Kidney (tissue), 14 donors: Measurements from ENCODE around the gene HOXB7. TPM values are rescaled to one million over a fixed set of nuclear protein-coding genes. Genes with fewer than 3 reads are reported as not detected.
A peak's percentile ranks its signal among the peaks of the same experiment; 100 is the strongest.

Experiments used
- DNase-seq, 5 donors: peaks; one replicate each; pipeline ENCODE4 v3.0.0-alpha.2; 2013 to 2020
- FAIRE-seq: peaks from 2 replicates; lab custom pipeline; 2012; peaks lifted over from hg19 to GRCh38; lab: Jason Lieb, UNC
- H3K27ac ChIP-seq, 2 donors: one replicate each; pipeline ENCODE4 v1.7.0; 2013; ENCODE audit warnings: low read depth in 2 of 2, low read length in 2 of 2, inconsistent platforms in 1 of 2
- H3K27me3 ChIP-seq: one replicate; pipeline ENCODE4 v1.7.1; 2013; ENCODE audit warnings: low read length, inconsistent platforms; ENCODE audit not compliant: control insufficient read depth, insufficient read depth
- H3K36me3 ChIP-seq, 3 donors: one replicate each; pipeline versions ENCODE4 v1.7.0 to v1.7.1; 2013; ENCODE audit warnings: low read length in 3 of 3, control low read depth in 1 of 3, inconsistent platforms in 1 of 3; ENCODE audit not compliant: insufficient read depth in 3 of 3, control insufficient read depth in 2 of 3
- H3K4me1 ChIP-seq, 3 donors: one replicate each; pipeline versions ENCODE4 v1.7.0 to v1.7.1; 2013; ENCODE audit warnings: low read length in 3 of 3, inconsistent platforms in 1 of 3, low read depth in 1 of 3; ENCODE audit not compliant: control insufficient read depth in 2 of 3, insufficient read depth in 2 of 3
- H3K4me3 ChIP-seq, 3 donors: one replicate each; pipeline versions ENCODE4 v1.7.0 to v1.8.1; 2013; ENCODE audit warnings: low read length in 3 of 3, control low read depth in 1 of 3, inconsistent platforms in 1 of 3
- H3K9ac ChIP-seq, 3 donors: one replicate each; pipeline versions ENCODE4 v1.7.0 to v1.7.1; 2013; ENCODE audit warnings: low read length in 3 of 3, control low read depth in 1 of 3, inconsistent platforms in 1 of 3
- H3K9me3 ChIP-seq, 3 donors: one replicate each; pipeline versions ENCODE4 v1.7.0 to v1.7.1; 2013; ENCODE audit warnings: low read length in 3 of 3, control low read depth in 1 of 3, inconsistent platforms in 1 of 3; ENCODE audit not compliant: control insufficient read depth in 2 of 3, insufficient read depth in 1 of 3
- CTCF ChIP-seq: IDR thresholded peaks from 3 replicates; pipeline ENCODE4 v1.5.1; 2012; ENCODE audit warnings: mild to moderate bottlenecking, moderate library complexity, borderline replicate concordance; ENCODE audit not compliant: insufficient read depth; ENCODE audit errors: extremely low read depth
- intact Hi-C: fragments of 100-400 bp; cut with DNase I; formaldehyde crosslinking; loops from one replicate; pipeline ENCODE4 v1.11.1; 2022
- polyA plus RNA-seq: library from polyadenylated mRNA; stranded (reverse); fragments of 350-450 nt; fragmentation: Illumina TruSeq; extraction: RNeasy Lipid Tissue Mini Kit (QIAGEN cat#74804); gene quantifications from one replicate; pipeline ENCODE4 v1.2.3, GENCODE V29; 2014; ENCODE audit warnings: low read depth, low replicate concordance; ENCODE audit not compliant: insufficient read depth
- total RNA-seq: library from RNA; stranded (reverse); fragmentation: NEBNext Ultra II Directional; extraction: Animal tissue kit (Norgen Biotek cat#: 25700); gene quantifications from one replicate; pipeline ENCODE4 v1.2.1, GENCODE V29; 2021
- donor health status: control.
- donor health status: control.
- donor health status: control.
- donor health status: control.
- donor health status: control.
- donor health status: DM: yes; HTN: yes; CAD: no.
- donor health status: Normal renal cell carcinoma (clear cell type).

Gene HOXB7
- total and polyA plus RNA-seq, 2 donors from 2014 or later, result 45.4 to 49.6 TPM

GRCh38 chr17:48563867-48564187 lies 47.0 kb downstream of the HOXB7 start:
- H3K4me3 ChIP-seq, result no peak overlapping the region
- H3K27me3 ChIP-seq, result no peaks in the 10 kb centered on the region
- no peak for TF ChIP-seq CTCF
- peak overlapping the region in 1 of 3 donors; percentile 4 for H3K9ac ChIP-seq
- no peaks in the 10 kb centered on the region for H3K9me3 ChIP-seq
- DNase-seq (no peak), FAIRE-seq (no peak)
- peak overlapping the region; percentile 28 to 39 for H3K27ac ChIP-seq
- peaks cover 2 to 8% (median 5%) of the 10 kb centered on the region in 3 donors for H3K36me3 ChIP-seq
- peaks cover 41 to 66% (median 59%) of the 10 kb centered on the region in 3 donors for H3K4me1 ChIP-seq
- intact Hi-C loops, result no loop called here

- no peaks in the 10 kb centered on the region for H3K9me3 ChIP-seq
- peaks cover 2 to 8% (median 5%) of the 10 kb centered on the region in 3 donors for H3K36me3 ChIP-seq
- intact Hi-C loops, result no loop called here
- FAIRE-seq (no peak), DNase-seq (peak in 4 of 5 donors; percentile 84 to 95 (median 90))
- H3K27me3 ChIP-seq, result no peaks in the 10 kb centered on the region
- H3K27ac ChIP-seq, result peak overlapping the region; percentile 39 to 58
- H3K4me1 ChIP-seq, result peaks cover 41 to 65% (median 59%) of the 10 kb centered on the region in 3 donors
- no peak for TF ChIP-seq CTCF
- peak overlapping the region in 2 of 3 donors; percentile 9 to 28 for H3K4me3 ChIP-seq
- peak overlapping the region; percentile 4 to 31 (median 8) for H3K9ac ChIP-seq
Observed at GRCh38 chr17:48563385-48563838, 47.4 kb downstream of the HOXB7 start.

- Histone ChIP-seq H3K9me3 (no peaks in the 10 kb centered on the region), H3K9ac (peak overlapping the region in 2 of 3 donors; percentile 4 to 31), H3K4me1 (peaks cover 41 to 67% (median 61%) of the 10 kb centered on the region in 3 donors), H3K27ac (peak overlapping the region; percentile 39 to 58), H3K36me3 (peaks cover 2 to 8% (median 5%) of the 10 kb centered on the region in 3 donors), H3K4me3 (peak overlapping the region in 1 of 3 donors; percentile 9), H3K27me3 (no peaks in the 10 kb centered on the region)
- DNase-seq (no peak), FAIRE-seq (no peak)
- TF ChIP-seq CTCF, result no peak
- intact Hi-C loops, result no loop called here
Observed at GRCh38 chr17:48562934-48563333, 47.9 kb downstream of the HOXB7 start.
